ENCODE results near the gene ATG2A. TPM values are rescaled to one million over a fixed set of nuclear protein-coding genes. Genes with fewer than 3 reads are reported as not detected.
A peak's percentile ranks its signal among the peaks of the same experiment; 100 is the strongest.

Gene ATG2A
- polyA plus RNA-seq, 3 donors: 2.6 to 24.9 (median 4.0) TPM

DNA sequence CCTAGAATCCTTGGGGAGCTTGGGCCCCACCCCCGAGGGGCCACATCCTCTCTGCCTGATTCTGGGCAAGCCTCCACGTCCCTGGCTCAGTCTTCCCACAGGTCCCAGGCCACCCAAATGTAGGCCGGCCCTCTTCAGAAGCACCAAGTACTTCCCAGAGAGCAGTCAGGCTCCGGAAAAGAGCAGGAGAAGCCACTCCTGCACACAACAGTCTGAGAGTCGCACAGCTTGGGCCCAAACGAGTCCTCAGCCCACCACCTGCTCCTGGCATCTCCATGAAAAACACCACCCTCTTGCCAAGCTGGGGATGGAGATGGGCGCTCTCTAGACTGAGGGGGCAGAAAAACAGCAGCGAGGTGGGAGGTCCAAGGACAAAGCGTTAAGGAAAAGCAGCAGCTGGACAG lies 54.0 kb downstream of the ATG2A start:
- peak overlapping the region in 1 of 3 experiments; percentile 9 for H3K4me3 ChIP-seq (replicated peaks in 1 of 3; ENCODE audit: low read depth in 2 of 3, low read length in 3 of 3)
- no peaks in the 10 kb centered on the region for H3K9me3 ChIP-seq (replicated peaks in 1 of 2; ENCODE audit: control insufficient read depth in 1 of 2, insufficient read depth in 1 of 2, low read length in 2 of 2)
- peaks cover 84% of the 10 kb centered on the region for H3K79me2 ChIP-seq (ENCODE audit: insufficient read depth, low read length)
- H3K27ac ChIP-seq (ENCODE audit: low read depth in 1 of 2, low read length in 2 of 2): peak overlapping the region; percentile 70 to 85
- peaks cover 90 to 93% of the 10 kb centered on the region in 2 donors for H3K4me1 ChIP-seq (ENCODE audit: control insufficient read depth in 1 of 2, insufficient read depth in 2 of 2, low read length in 2 of 2)
- H3K9ac ChIP-seq (ENCODE audit: insufficient read depth, low read length, poor library complexity, severe bottlenecking): no peak overlapping the region
- H3K27me3 Mint-ChIP-seq (ENCODE audit: low read depth in 3 of 3): peaks cover 0 to 7% (median 0%) of the 10 kb centered on the region in 3 donors
- no peak overlapping the region for H2AFZ ChIP-seq (ENCODE audit: insufficient read depth, low read depth, low read length, poor library complexity, severe bottlenecking)
- TF ChIP-seq, protein P1, sequence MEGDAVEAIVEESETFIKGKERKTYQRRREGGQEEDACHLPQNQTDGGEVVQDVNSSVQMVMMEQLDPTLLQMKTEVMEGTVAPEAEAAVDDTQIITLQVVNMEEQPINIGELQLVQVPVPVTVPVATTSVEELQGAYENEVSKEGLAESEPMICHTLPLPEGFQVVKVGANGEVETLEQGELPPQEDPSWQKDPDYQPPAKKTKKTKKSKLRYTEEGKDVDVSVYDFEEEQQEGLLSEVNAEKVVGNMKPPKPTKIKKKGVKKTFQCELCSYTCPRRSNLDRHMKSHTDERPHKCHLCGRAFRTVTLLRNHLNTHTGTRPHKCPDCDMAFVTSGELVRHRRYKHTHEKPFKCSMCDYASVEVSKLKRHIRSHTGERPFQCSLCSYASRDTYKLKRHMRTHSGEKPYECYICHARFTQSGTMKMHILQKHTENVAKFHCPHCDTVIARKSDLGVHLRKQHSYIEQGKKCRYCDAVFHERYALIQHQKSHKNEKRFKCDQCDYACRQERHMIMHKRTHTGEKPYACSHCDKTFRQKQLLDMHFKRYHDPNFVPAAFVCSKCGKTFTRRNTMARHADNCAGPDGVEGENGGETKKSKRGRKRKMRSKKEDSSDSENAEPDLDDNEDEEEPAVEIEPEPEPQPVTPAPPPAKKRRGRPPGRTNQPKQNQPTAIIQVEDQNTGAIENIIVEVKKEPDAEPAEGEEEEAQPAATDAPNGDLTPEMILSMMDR (IDR thresholded peaks at IDR 0.05): no peak
- no peaks in the 10 kb centered on the region for H3K27me3 ChIP-seq (ENCODE audit: control insufficient read depth in 2 of 2, insufficient read depth in 2 of 2, low read length in 2 of 2)
- DNase-seq: no peak
- peaks cover 3 to 11% of the 10 kb centered on the region in 2 donors for H3K36me3 ChIP-seq (replicated peaks in 1 of 2; ENCODE audit: control insufficient read depth in 1 of 2, insufficient read depth in 2 of 2, low read length in 2 of 2)
- H3K4me2 ChIP-seq (replicated peaks; ENCODE audit: extremely low read depth, low read length, poor library complexity, severe bottlenecking): no peak overlapping the region
- H3K4me3 Mint-ChIP-seq: no peak overlapping the region
- 83% methylated on average over 7 of the region's 9 CpGs for WGBS (ENCODE audit: insufficient coverage)
- peaks cover 39 to 68% of the 10 kb centered on the region in 2 donors for H3K36me3 Mint-ChIP-seq
- intact Hi-C loops (cut with micrococcal nuclease): loop anchor here in 1 of 2 donors (2.0 kb wide), 1 partner anchor 14 kb away; no protein-coding TSS in a partner anchor
- peak overlapping the region; percentile 82 to 94 (median 92) for H3K27ac Mint-ChIP-seq
- H4K20me1 ChIP-seq (ENCODE audit: insufficient read depth, low read length): peaks cover 73% of the 10 kb centered on the region
- peaks cover 0 to 2% (median 0%) of the 10 kb centered on the region in 7 donors for H3K9me3 Mint-ChIP-seq
- peaks cover 90% of the 10 kb centered on the region for H3K4me1 Mint-ChIP-seq

DNA sequence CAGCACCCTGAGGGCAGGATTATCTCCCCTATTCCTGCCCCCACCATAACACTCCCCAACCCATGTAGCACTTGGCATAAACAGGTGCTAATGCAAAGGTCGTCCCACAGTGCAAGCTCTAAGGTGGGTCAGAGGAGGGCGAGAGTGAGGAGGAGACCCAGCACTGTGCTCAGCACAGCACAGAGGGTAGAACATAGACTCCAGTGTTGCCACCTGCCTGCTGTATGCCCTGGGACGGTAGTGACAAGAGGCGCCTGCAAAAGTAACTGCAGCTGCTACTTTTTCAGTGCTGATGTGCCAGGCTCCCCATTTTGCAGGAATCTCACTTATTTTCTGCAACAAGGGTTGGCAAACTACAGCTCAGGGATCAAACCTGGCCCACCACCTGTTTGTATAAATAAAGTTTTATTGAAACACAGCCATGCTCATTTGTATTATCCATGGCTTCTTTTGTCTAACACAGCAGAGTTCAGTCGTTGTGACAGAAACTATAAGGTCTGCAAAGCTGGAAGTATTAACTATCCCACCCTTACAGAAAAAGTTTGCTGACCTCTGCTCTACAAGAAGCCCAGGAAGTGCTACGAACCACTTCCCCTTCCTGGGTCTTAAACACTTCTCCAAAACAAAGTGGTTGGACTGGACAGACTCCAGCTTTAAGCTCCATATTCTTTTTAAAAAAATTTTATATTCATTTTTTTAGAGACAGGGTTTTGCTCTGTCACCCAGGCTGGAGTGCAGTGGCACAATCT lies 55.6 kb downstream of the ATG2A start:
- Histone ChIP-seq H3K4me1 (ENCODE audit: control insufficient read depth in 1 of 2, insufficient read depth in 2 of 2, low read length in 2 of 2) (peaks cover 99 to 100% of the 10 kb centered on the region in 2 donors), H3K9me3 (replicated peaks in 1 of 2; ENCODE audit: control insufficient read depth in 1 of 2, insufficient read depth in 1 of 2, low read length in 2 of 2) (no peaks in the 10 kb centered on the region), H3K9ac (ENCODE audit: insufficient read depth, low read length, poor library complexity, severe bottlenecking) (peak overlapping the region; percentile 40), H3K4me2 (replicated peaks; ENCODE audit: extremely low read depth, low read length, poor library complexity, severe bottlenecking) (peak overlapping the region; percentile 79), H4K20me1 (ENCODE audit: insufficient read depth, low read length) (peaks cover 60% of the 10 kb centered on the region), H3K36me3 (replicated peaks in 1 of 2; ENCODE audit: control insufficient read depth in 1 of 2, insufficient read depth in 2 of 2, low read length in 2 of 2) (peaks cover 0 to 4% of the 10 kb centered on the region in 2 donors), H3K4me3 (replicated peaks in 1 of 3; ENCODE audit: low read depth in 2 of 3, low read length in 3 of 3) (peak overlapping the region in 1 of 3 experiments; percentile 68), H3K27me3 (ENCODE audit: control insufficient read depth in 2 of 2, insufficient read depth in 2 of 2, low read length in 2 of 2) (no peaks in the 10 kb centered on the region), H2AFZ (ENCODE audit: insufficient read depth, low read depth, low read length, poor library complexity, severe bottlenecking) (no peak overlapping the region), H3K79me2 (ENCODE audit: insufficient read depth, low read length) (peaks cover 77% of the 10 kb centered on the region), H3K27ac (ENCODE audit: low read depth in 1 of 2, low read length in 2 of 2) (peak overlapping the region; percentile 70 to 85)
- Mint-ChIP-seq H3K9me3 (peaks cover 0 to 2% (median 0%) of the 10 kb centered on the region in 7 donors), H3K27me3 (ENCODE audit: low read depth in 3 of 3) (peaks cover 0 to 7% (median 0%) of the 10 kb centered on the region in 3 donors), H3K4me3 (peak overlapping the region; percentile 16 to 76), H3K27ac (peak overlapping the region; percentile 87 to 94 (median 93)), H3K4me1 (peaks cover 96% of the 10 kb centered on the region), H3K36me3 (peaks cover 39 to 64% of the 10 kb centered on the region in 2 donors)
- WGBS (ENCODE audit: insufficient coverage): 65% methylated on average over 5 of the region's 6 CpGs
- peak; percentile 80 to 92 (median 84) for DNase-seq
- intact Hi-C loops (cut with micrococcal nuclease): no loop called here
- TF ChIP-seq, protein P1 (IDR thresholded peaks at IDR 0.05): no peak
